Inflammatory macrophage (primary cell): ENCODE results near the gene LILRA2.
"Not testable (repeated sequence)": the region's sequence is repeated elsewhere in the genome, so short reads cannot be mapped to it uniquely, and the experiment has no call there.

Experiments used
- DNase-seq, 2 donors: peaks; one replicate each; pipeline ENCODE4 v3.0.0-alpha.2; 2020 to 2022

LILRA2 gene

DNA sequence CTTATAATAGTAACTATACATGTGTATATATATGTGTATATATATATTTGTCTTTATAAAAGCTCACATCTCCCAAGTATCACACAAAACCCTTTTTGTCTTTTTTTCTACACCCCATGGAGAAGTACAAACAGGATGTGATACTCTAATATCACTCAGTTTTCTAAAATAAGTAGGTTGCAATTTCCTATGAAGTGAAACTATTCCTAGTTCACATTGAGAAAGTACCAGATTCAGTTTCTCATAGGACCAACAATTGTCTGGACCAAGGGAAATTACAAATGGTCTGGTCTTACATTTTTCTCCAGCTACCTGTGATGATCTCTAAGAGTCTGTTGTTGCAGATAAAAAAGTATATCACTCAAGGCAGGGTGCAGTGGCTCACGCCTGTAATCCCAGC lies 38.8 kb downstream of the LILRA2 start:
- peak; percentile 22 to 65 for DNase-seq

GRCh38 chr19:54614726-54615125 lies 41.1 kb downstream of the LILRA2 start:
- DNase-seq, result peak; percentile 21 to 62

- DNase-seq, result no peak
These were observed 42.5 kb downstream of the LILRA2 start for GRCh38 chr19:54616057-54616456.

DNA sequence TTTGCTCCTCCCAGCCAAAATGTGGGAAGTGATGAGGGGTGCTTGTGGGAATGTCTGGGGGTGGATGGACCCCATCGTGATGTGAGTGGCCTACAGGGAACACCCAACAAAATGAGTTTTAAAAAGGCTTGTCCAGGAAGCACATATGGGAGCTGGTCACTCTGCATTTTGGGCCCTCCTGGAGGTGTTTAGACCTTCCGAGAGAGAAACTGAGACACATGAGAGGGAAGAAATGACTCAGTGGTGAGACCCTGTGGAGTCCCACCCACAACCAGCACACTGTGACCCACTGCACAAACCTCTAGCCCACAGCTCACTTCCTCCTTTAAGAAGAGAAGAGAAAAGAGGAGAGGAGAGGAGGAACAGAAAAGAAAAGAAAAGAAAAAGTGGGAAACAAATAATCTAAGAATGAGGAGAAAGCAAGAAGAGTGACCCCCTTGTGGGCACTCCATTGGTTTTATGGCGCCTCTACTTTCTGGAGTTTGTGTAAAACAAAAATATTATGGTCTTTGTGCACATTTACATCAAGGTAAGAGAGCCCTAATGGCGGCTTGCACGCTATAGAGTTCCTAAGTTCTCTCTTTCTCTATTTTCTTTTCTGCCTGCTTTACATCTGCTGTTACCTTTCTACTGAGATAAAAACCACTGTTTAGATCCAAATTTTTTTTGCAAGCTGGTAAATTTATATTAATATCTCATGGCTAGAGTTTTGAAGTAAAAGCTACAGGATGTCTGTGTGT lies 43.4 kb downstream of the LILRA2 start:
- peak in 1 of 2 donors; percentile 39 for DNase-seq

DNA sequence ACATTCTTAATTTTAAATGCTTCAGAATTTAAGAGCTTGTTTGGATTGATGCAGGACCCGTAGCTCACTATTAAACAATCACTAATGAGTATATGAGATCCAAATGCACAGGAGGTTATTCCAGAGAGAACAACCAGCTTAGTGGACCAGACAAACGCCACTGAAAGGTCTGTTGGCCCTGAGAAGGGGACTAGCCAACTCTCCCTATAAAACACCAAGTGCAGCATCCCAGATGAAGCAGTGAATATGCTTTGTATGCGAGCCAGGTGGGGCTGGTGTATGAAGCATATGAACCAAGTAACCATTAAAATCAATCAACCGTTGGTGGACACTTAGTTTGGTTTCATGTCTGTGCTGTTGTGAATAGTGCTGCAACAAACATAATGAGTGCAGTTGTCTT lies 46.9 kb downstream of the LILRA2 start:
- DNase-seq, result no peak

DNA sequence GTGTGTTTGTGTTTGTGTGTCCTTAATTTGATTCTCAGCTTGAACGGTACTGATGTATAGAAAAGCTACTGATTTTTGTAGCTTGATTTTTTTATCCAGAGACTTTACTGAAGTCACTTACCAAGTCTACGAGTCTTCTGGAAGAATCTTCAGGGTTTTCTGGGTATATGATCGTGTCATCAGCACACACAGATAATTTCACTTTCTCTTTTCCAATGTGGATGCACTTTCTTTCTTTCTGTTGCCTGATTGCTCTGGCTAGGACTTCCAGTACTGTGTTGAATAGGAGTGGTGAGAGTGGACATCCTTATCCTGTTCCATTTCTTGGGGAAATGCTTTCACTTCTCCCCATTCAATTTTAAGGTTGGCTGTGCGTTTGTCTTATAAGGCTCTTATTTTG lies 48.8 kb downstream of the LILRA2 start:
- DNase-seq, result no peak

GRCh38 chr19:54624234-54624633 lies 50.6 kb downstream of the LILRA2 start:
- not testable (repeated sequence) for DNase-seq

- not testable (repeated sequence) for DNase-seq
These were observed 51.5 kb downstream of the LILRA2 start for GRCh38 chr19:54624934-54625730.

- no peak for DNase-seq
These were observed 53.2 kb downstream of the LILRA2 start for GRCh38 chr19:54626757-54627156.

DNA sequence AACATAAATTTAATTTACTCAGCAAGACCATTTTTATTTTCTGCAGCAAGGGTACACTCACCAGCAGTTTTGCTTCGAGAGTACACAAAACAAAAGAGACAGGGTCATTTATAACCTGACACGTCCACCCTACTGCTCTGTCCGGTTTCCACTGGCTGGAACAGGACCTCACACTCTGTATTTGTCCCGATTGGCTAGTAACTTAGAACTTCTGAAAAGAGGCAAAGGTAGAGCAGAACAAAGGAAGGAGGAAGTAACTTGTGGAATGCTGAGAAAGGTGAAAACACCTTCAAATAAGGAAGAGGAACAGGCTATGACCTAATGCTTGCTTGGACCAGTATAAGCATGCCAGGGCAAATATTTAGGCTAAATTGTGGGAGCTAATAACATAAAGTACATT lies 54.3 kb downstream of the LILRA2 start:
- DNase-seq, result not testable (repeated sequence)

DNA sequence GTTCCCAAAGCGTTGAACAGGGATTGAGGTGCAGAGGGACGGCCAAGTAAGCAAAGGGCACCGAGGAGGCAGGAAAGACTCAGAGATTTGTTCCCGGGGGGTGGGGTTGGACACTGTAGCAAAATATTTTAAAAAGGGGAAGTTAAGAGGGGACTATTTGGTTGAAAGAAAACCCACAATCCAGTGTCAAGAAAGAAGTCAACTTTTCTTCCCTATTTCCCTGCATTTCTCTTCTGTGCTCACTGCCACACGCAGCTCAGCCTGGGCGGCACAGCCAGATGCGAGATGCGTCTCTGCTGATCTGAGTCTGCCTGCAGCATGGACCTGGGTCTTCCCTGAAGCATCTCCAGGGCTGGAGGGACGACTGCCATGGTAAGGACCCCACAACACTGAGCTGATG lies 56.7 kb downstream of the LILRA2 start, which contains the start of gene LILRB1:
TSS of gene LILRB1 (plus strand) at position 223 of the 400 bp plus-strand sequence. CDS start 590 bp downstream, outside the sequence.
- DNase-seq, result peak; percentile 67 to 69

DNA sequence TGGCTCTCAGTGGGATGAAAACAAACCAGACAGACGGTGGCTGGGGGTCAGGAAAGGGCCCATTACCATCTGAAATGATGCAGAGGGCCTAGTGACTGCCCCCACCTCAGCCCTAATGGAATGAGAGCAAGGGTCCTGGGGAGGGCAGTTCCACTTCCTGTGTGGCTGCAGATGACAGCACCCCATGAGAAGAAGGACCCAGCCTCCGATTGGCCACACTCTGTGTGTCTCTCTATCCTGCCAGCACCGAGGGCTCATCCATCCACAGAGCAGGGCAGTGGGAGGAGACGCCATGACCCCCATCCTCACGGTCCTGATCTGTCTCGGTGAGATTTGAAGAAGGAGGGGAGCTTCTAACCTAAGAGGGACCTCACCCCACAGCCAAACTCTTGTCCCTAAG lies 57.2 kb downstream of the LILRA2 start:
- no peak for DNase-seq

GRCh38 chr19:54631489-54632337 lies 58.1 kb downstream of the LILRA2 start:
- DNase-seq, result not testable (repeated sequence)

GRCh38 chr19:54632517-54632916 lies 58.9 kb downstream of the LILRA2 start:
- not testable (repeated sequence) for DNase-seq

GRCh38 chr19:54633401-54633800 lies 59.8 kb downstream of the LILRA2 start:
- DNase-seq, result no peak

GRCh38 chr19:54636081-54636480 lies 62.5 kb downstream of the LILRA2 start:
- not testable (repeated sequence) for DNase-seq

GRCh38 chr19:54638683-54639082 lies 65.1 kb downstream of the LILRA2 start:
- no peak for DNase-seq
